Trophoblast cell (in vitro differentiated cells and primary cell): ENCODE results near the gene POP5.

Source experiments
- DNase-seq, 2 donors: peaks; one replicate each; pipeline ENCODE4 v3.0.0-alpha.2; 2016
- H2AFZ ChIP-seq: 2 replicates; pipeline ENCODE4 v1.6.1; 2013; ENCODE audit warnings: low read length, moderate library complexity, mild to moderate bottlenecking; ENCODE audit not compliant: insufficient read depth, poor library complexity
- H2AK5ac ChIP-seq: 2 replicates; pipeline ENCODE4 v1.6.1; 2013; ENCODE audit warnings: mild to moderate bottlenecking, low read length
- H2BK120ac ChIP-seq: 2 replicates; pipeline ENCODE4 v1.6.1; 2013; ENCODE audit warnings: low read length, mild to moderate bottlenecking, moderate library complexity; ENCODE audit not compliant: insufficient read depth, poor library complexity
- H2BK12ac ChIP-seq: 2 replicates; pipeline ENCODE4 v1.6.1; 2013; ENCODE audit warnings: mild to moderate bottlenecking, low read length, moderate library complexity
- H2BK5ac ChIP-seq: 2 replicates; pipeline ENCODE4 v1.6.1; 2013; ENCODE audit warnings: low read length, low read depth, moderate library complexity, mild to moderate bottlenecking; ENCODE audit not compliant: poor library complexity
- H3K14ac ChIP-seq: 2 replicates; pipeline ENCODE4 v1.6.1; 2013; ENCODE audit warnings: mild to moderate bottlenecking, low read length
- H3K18ac ChIP-seq: 2 replicates; pipeline ENCODE4 v1.6.1; 2013; ENCODE audit warnings: mild to moderate bottlenecking, low read length
- H3K23ac ChIP-seq: 2 replicates; pipeline ENCODE4 v1.6.1; 2013; ENCODE audit warnings: low read length
- H3K27ac ChIP-seq: 2 replicates; pipeline ENCODE4 v1.5.1; 2013; ENCODE audit warnings: low read depth, mild to moderate bottlenecking, inconsistent platforms, low read length, moderate library complexity
- H3K27me3 ChIP-seq: 2 replicates; pipeline ENCODE4 v1.6.1; 2013; ENCODE audit warnings: inconsistent platforms, mild to moderate bottlenecking, low read length, moderate library complexity; ENCODE audit not compliant: insufficient read depth
- H3K36me3 ChIP-seq, 2 experiments: 1 replicate in 1 of 2; 2 replicates in 1 of 2; pipeline ENCODE4 v1.6.1; 2013; ENCODE audit warnings: low read length in 2 of 2, mild to moderate bottlenecking in 2 of 2, moderate library complexity in 1 of 2; ENCODE audit not compliant: insufficient read depth in 2 of 2, control insufficient read depth in 1 of 2
- H3K4ac ChIP-seq: 2 replicates; pipeline ENCODE4 v1.6.1; 2013; ENCODE audit warnings: low read depth, mild to moderate bottlenecking, low read length, moderate library complexity
- H3K4me1 ChIP-seq, 2 experiments: 1 replicate in 1 of 2; 2 replicates in 1 of 2; pipeline ENCODE4 v1.6.1; 2013; ENCODE audit warnings: low read length in 2 of 2, mild to moderate bottlenecking in 2 of 2, moderate library complexity in 1 of 2; ENCODE audit not compliant: insufficient read depth in 2 of 2, control insufficient read depth in 1 of 2
- H3K4me2 ChIP-seq: 2 replicates; pipeline ENCODE4 v1.6.1; 2013; ENCODE audit warnings: inconsistent platforms, mild to moderate bottlenecking, low read length, moderate library complexity
- H3K4me3 ChIP-seq: 2 replicates; pipeline ENCODE4 v1.5.1; 2013; ENCODE audit warnings: mild to moderate bottlenecking, low read depth, low read length, inconsistent platforms
- H3K79me1 ChIP-seq: one replicate; pipeline ENCODE4 v1.6.1; 2013; ENCODE audit warnings: low read length
- H3K79me2 ChIP-seq: 2 replicates; pipeline ENCODE4 v1.6.1; 2013; ENCODE audit warnings: low read length, mild to moderate bottlenecking; ENCODE audit not compliant: control insufficient read depth, insufficient read depth, poor library complexity
- H3K9ac ChIP-seq: 2 replicates; pipeline ENCODE4 v1.6.1; 2013; ENCODE audit warnings: mild to moderate bottlenecking, low read length
- H3K9me3 ChIP-seq: 2 replicates; pipeline ENCODE4 v1.6.1; 2013; ENCODE audit warnings: low read depth, mild to moderate bottlenecking, control low read depth, inconsistent platforms, low read length; ENCODE audit not compliant: insufficient read depth
- H4K12ac ChIP-seq: 2 replicates; pipeline ENCODE4 v1.6.1; 2013; ENCODE audit warnings: low read depth, mild to moderate bottlenecking, low read length, moderate library complexity
- H4K8ac ChIP-seq: 2 replicates; pipeline ENCODE4 v1.6.1; 2013; ENCODE audit warnings: low read depth, mild to moderate bottlenecking, low read length, moderate library complexity
- H4K91ac ChIP-seq: one replicate; pipeline ENCODE4 v1.6.1; 2013; ENCODE audit warnings: low read depth, mild to moderate bottlenecking, low read length, moderate library complexity
- WGBS: extraction: QIAGEN DNeasy Blood & Tissue Kit; methylation state at CpG from one replicate; pipeline ENCODE4 v1.1.7; 2013; ENCODE audit warnings: missing lambda C conversion rate; ENCODE audit not compliant: insufficient read length, insufficient coverage; ENCODE audit errors: extremely low coverage; 5-methylcytosine and 5-hydroxymethylcytosine counted together

The POP5 gene

DNA sequence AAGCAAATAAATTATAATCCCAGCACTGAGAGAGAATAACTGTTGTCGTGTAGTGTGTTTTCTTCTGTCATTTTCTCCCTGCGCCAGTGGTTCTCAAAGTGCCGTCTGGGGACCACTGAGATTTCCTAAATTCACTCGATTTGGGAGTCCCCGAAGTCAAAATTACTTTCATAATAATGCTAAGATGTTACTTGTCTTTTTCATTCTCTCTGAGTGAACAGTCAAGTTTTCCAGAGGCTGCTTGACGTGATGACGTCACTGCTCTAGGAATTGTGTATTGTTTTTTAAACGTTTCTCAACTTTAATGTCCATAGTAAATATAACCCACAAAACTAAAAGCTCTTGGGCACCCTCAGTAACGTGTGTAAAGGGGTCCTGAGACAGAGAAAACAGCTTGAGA is 796 bp upstream of the POP5 start:
- DNase-seq, result peak in 1 of 2 donors; percentile 64
- Histone ChIP-seq H4K12ac (no peak overlapping the region), H3K27ac (no peak overlapping the region), H3K14ac (no peak overlapping the region), H3K4me2 (no peak overlapping the region), H3K9ac (no peak overlapping the region), H3K36me3 (peaks cover 17 to 26% of the 10 kb centered on the region in 2 experiments), H4K91ac (no peak overlapping the region), H3K79me1 (peaks cover 2% of the 10 kb centered on the region), H3K4me3 (no peak overlapping the region), H3K27me3 (peaks cover 8% of the 10 kb centered on the region), H3K23ac (no peak overlapping the region), H2AK5ac (no peak overlapping the region), H3K4ac (no peak overlapping the region), H4K8ac (no peak overlapping the region), H2BK120ac (no peak overlapping the region), H3K9me3 (peaks cover 1% of the 10 kb centered on the region), H2BK5ac (no peak overlapping the region), H3K18ac (no peak overlapping the region), H2AFZ (peak overlapping the region; percentile 84), H3K4me1 (peaks cover 2 to 6% of the 10 kb centered on the region in 2 experiments), H2BK12ac (no peak overlapping the region), H3K79me2 (no peaks in the 10 kb centered on the region)
- no CpG with 5 or more reads among the region's 9 CpGs for WGBS

DNA sequence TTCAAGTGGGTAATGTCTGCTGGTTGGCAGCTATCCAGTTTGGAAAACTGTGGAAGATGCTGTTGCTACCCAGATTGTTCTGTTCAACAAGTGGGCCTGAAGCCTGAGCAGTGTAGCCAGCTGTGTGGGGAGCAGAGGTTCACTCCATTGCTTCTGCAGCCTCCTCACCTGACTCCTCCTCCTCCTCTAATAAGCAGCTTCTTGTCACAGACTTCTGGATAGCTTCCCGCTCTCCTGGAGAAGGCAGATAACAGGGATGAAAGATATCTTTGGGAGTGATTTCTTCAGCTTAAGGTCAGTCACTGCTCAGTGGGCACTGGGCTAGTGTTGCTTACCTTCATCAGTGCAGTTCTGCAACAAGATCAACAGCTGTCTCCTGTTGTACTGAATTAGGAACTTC is 2.0 kb downstream of the POP5 start:
- H4K12ac ChIP-seq, result no peak overlapping the region
- no peak overlapping the region for H3K23ac ChIP-seq
- no peak overlapping the region for H4K91ac ChIP-seq
- no peak overlapping the region for H3K18ac ChIP-seq
- peaks cover 2 to 6% of the 10 kb centered on the region in 2 experiments for H3K4me1 ChIP-seq
- no peak overlapping the region for H2BK120ac ChIP-seq
- no peaks in the 10 kb centered on the region for H3K79me2 ChIP-seq
- no peak overlapping the region for H4K8ac ChIP-seq
- H3K4me2 ChIP-seq, result no peak overlapping the region
- peaks cover 25 to 50% of the 10 kb centered on the region in 2 experiments for H3K36me3 ChIP-seq
- no peak overlapping the region for H2BK5ac ChIP-seq
- no peak overlapping the region for H3K27ac ChIP-seq
- H2BK12ac ChIP-seq, result no peak overlapping the region
- H2AFZ ChIP-seq, result no peak overlapping the region
- no CpG with 5 or more reads among the region's 1 CpG for WGBS
- no peak overlapping the region for H3K14ac ChIP-seq
- peaks cover 1% of the 10 kb centered on the region for H3K9me3 ChIP-seq
- H3K9ac ChIP-seq, result no peak overlapping the region
- DNase-seq, result no peak
- H3K79me1 ChIP-seq, result peaks cover 2% of the 10 kb centered on the region
- H2AK5ac ChIP-seq, result no peak overlapping the region
- no peak overlapping the region for H3K4me3 ChIP-seq
- H3K4ac ChIP-seq, result no peak overlapping the region
- H3K27me3 ChIP-seq, result peaks cover 2% of the 10 kb centered on the region

GRCh38 chr12:120574106-120574505 is 7.1 kb downstream of the POP5 start:
- no peaks in the 10 kb centered on the region for H3K79me2 ChIP-seq
- H3K4me3 ChIP-seq, result no peak overlapping the region
- H3K4me2 ChIP-seq, result no peak overlapping the region
- H2BK12ac ChIP-seq, result no peak overlapping the region
- H3K23ac ChIP-seq, result no peak overlapping the region
- no peaks in the 10 kb centered on the region for H3K4me1 ChIP-seq
- DNase-seq, result no peak
- H3K79me1 ChIP-seq, result no peaks in the 10 kb centered on the region
- no peak overlapping the region for H3K4ac ChIP-seq
- no peak overlapping the region for H2BK120ac ChIP-seq
- H3K14ac ChIP-seq, result no peak overlapping the region
- no peak overlapping the region for H2BK5ac ChIP-seq
- no peak overlapping the region for H3K27ac ChIP-seq
- no peak overlapping the region for H3K9ac ChIP-seq
- no peak overlapping the region for H4K12ac ChIP-seq
- no peak overlapping the region for H4K91ac ChIP-seq
- H3K18ac ChIP-seq, result no peak overlapping the region
- no CpG with 5 or more reads among the region's 2 CpGs for WGBS
- H3K9me3 ChIP-seq, result no peaks in the 10 kb centered on the region
- no peak overlapping the region for H4K8ac ChIP-seq
- H2AFZ ChIP-seq, result no peak overlapping the region
- peaks cover 43 to 79% of the 10 kb centered on the region in 2 experiments for H3K36me3 ChIP-seq
- H3K27me3 ChIP-seq, result no peaks in the 10 kb centered on the region
- no peak overlapping the region for H2AK5ac ChIP-seq

GRCh38 chr12:120573560-120573959 is 7.6 kb downstream of the POP5 start:
- no peak overlapping the region for H3K9ac ChIP-seq
- no peaks in the 10 kb centered on the region for H3K79me1 ChIP-seq
- DNase-seq, result no peak
- H3K4me2 ChIP-seq, result no peak overlapping the region
- H3K14ac ChIP-seq, result no peak overlapping the region
- H4K91ac ChIP-seq, result no peak overlapping the region
- H3K4me3 ChIP-seq, result no peak overlapping the region
- H2AFZ ChIP-seq, result no peak overlapping the region
- H2BK5ac ChIP-seq, result no peak overlapping the region
- no peak overlapping the region for H3K27ac ChIP-seq
- H2BK12ac ChIP-seq, result no peak overlapping the region
- no peak overlapping the region for H2BK120ac ChIP-seq
- no peaks in the 10 kb centered on the region for H3K4me1 ChIP-seq
- no peak overlapping the region for H4K12ac ChIP-seq
- no peaks in the 10 kb centered on the region for H3K9me3 ChIP-seq
- WGBS, result no CpG with 5 or more reads among the region's 6 CpGs
- H3K23ac ChIP-seq, result no peak overlapping the region
- no peak overlapping the region for H4K8ac ChIP-seq
- H3K4ac ChIP-seq, result no peak overlapping the region
- H3K79me2 ChIP-seq, result no peaks in the 10 kb centered on the region
- no peak overlapping the region for H3K18ac ChIP-seq
- H3K27me3 ChIP-seq, result no peaks in the 10 kb centered on the region
- H2AK5ac ChIP-seq, result no peak overlapping the region
- H3K36me3 ChIP-seq, result peaks cover 45 to 79% of the 10 kb centered on the region in 2 experiments
